A549 (cell line): ENCODE data around the gene ADGRB2.

Source experiments
- CBX2 ChIP-seq: fragments of 200-600 bp; sonication (generic); IDR thresholded peaks from 2 replicates; pipeline ENCODE4 v1.6.1; 2016; ENCODE audit warnings: low read depth, mild to moderate bottlenecking, borderline replicate concordance
- CEBPB ChIP-seq, 2 experiments: fragments of >200 bp in 1 of 2; sonication (Bioruptor Twin) in 1 of 2; formaldehyde crosslinking in 1 of 2; IDR thresholded peaks; 2 replicates each; pipeline ENCODE4 v1.6.1; 2012 to 2016
- CHD2 ChIP-seq: fragments of 150-350 bp; IDR thresholded peaks from 2 replicates; pipeline ENCODE4 v1.6.1; 2014; ENCODE audit warnings: low read length; ENCODE audit not compliant: partially characterized antibody
- CTCF ChIP-seq: fragments of >200 bp; sonication (Bioruptor Twin); formaldehyde crosslinking; IDR thresholded peaks from 3 replicates; pipeline ENCODE4 v1.5.1; 2016
- EHF ChIP-seq: fragments of 250-450 bp; sonication (Bioruptor Pico); IDR thresholded peaks from 2 replicates; pipeline ENCODE4 v1.5.0; 2020; ENCODE audit warnings: mild to moderate bottlenecking
- ELK1 ChIP-seq: fragments of 150-350 bp; IDR thresholded peaks from 2 replicates; pipeline ENCODE4 v1.6.1; 2014; ENCODE audit warnings: low read depth, mild to moderate bottlenecking, low read length
- EP300 ChIP-seq, 2 experiments: fragments of >200 bp; sonication (Bioruptor Twin); formaldehyde crosslinking; IDR thresholded peaks; 2 replicates in 1 of 2; 3 replicates in 1 of 2; pipeline ENCODE4 v1.6.1; 2016 to 2017
- FOXS1 ChIP-seq: fragments of 250-450 bp; sonication (Bioruptor Pico); IDR thresholded peaks from 2 replicates; pipeline ENCODE4 v1.5.0; 2020; ENCODE audit warnings: mild to moderate bottlenecking, moderate library complexity
- MAX ChIP-seq: IDR thresholded peaks from 2 replicates; pipeline ENCODE4 v1.6.1; 2012
- MAZ ChIP-seq: fragments of 150-350 bp; IDR thresholded peaks from 2 replicates; pipeline ENCODE4 v1.6.1; 2014; ENCODE audit warnings: antibody characterized with exemption, low read depth, low read length, borderline replicate concordance
- NR3C1 ChIP-seq: fragments of >200 bp; sonication (Bioruptor Twin); formaldehyde crosslinking; IDR thresholded peaks from 3 replicates; pipeline ENCODE4 v1.6.1; 2017
- POLR2A ChIP-seq: IDR thresholded peaks from 2 replicates; pipeline ENCODE4 v1.6.1; 2012; ENCODE audit warnings: mild to moderate bottlenecking, low read length
- RAD21 ChIP-seq, 2 experiments: fragments of >200 bp in 1 of 2; sonication (Bioruptor Twin) in 1 of 2; formaldehyde crosslinking in 1 of 2; IDR thresholded peaks in 1 of 2; conservative IDR thresholded peaks in 1 of 2; 2 replicates in 1 of 2; 3 replicates in 1 of 2; pipeline ENCODE4 v1.6.1; 2012 to 2018; ENCODE audit warnings: inconsistent platforms in 1 of 2
- RARB ChIP-seq: fragments of 250-450 bp; sonication (Bioruptor Pico); IDR thresholded peaks from 2 replicates; pipeline ENCODE4 v1.8.0; 2021; ENCODE audit warnings: mild to moderate bottlenecking, moderate library complexity

- no peak for TF ChIP-seq NR3C1
- no peak for TF ChIP-seq CTCF
- TF ChIP-seq RARB: no peak
- no peak for TF ChIP-seq POLR2A
- TF ChIP-seq CHD2: no peak
- TF ChIP-seq CBX2: no peak
- no peak for TF ChIP-seq EP300 (IDR thresholded peaks at IDR 0.05)
- no peak for TF ChIP-seq CEBPB (IDR thresholded peaks at IDR 0.05)
- no peak for TF ChIP-seq MAZ
- no peak for TF ChIP-seq RAD21 (conservative IDR thresholded peaks at IDR 0.05 in 1 of 2, IDR thresholded peaks at IDR 0.05 in 1 of 2)
- no peak for TF ChIP-seq MAX
- no peak for TF ChIP-seq ELK1
- TF ChIP-seq EHF: no peak
- no peak for TF ChIP-seq FOXS1 (CRISPR knock-in tag)
Measured at GRCh38 chr1:31752952-31753475, 11.1 kb downstream of the ADGRB2 start.
